PFSK-1 (cell line): ENCODE data around the gene DNAJB11.

Source experiments
- FOXP2 ChIP-seq: optimal IDR thresholded peaks from 2 replicates; pipeline ENCODE3; 2011; ENCODE audit warnings: borderline replicate concordance, control low read depth, inconsistent platforms; ENCODE audit not compliant: insufficient read depth; ENCODE audit errors: extremely low read length, extremely low read depth
- POLR2AphosphoS5 ChIP-seq: IDR thresholded peaks from 2 replicates; pipeline ENCODE4 v1.6.1; 2012; ENCODE audit warnings: low read depth, mild to moderate bottlenecking, control low read depth, low read length, moderate library complexity
- SIN3A ChIP-seq: IDR thresholded peaks from 2 replicates; pipeline ENCODE4 v1.6.1; 2012; ENCODE audit warnings: mild to moderate bottlenecking, low read length, moderate library complexity, borderline replicate concordance; ENCODE audit not compliant: insufficient read depth
- TAF1 ChIP-seq: IDR thresholded peaks from 2 replicates; pipeline ENCODE4 v1.6.1; 2012; ENCODE audit warnings: low read length, control low read depth, borderline replicate concordance; ENCODE audit not compliant: insufficient read depth
- TF ChIP-seq, protein P1 (sequence below), 2 experiments: IDR thresholded peaks; 2 replicates each; pipeline versions ENCODE4 v1.6.1 to v1.8.0; 2011 to 2012; ENCODE audit warnings: low read depth in 2 of 2, low read length in 2 of 2, control low read depth in 1 of 2, inconsistent platforms in 1 of 2, mild to moderate bottlenecking in 1 of 2, moderate library complexity in 1 of 2; ENCODE audit not compliant: insufficient read depth in 1 of 2

DNAJB11 gene

DNA sequence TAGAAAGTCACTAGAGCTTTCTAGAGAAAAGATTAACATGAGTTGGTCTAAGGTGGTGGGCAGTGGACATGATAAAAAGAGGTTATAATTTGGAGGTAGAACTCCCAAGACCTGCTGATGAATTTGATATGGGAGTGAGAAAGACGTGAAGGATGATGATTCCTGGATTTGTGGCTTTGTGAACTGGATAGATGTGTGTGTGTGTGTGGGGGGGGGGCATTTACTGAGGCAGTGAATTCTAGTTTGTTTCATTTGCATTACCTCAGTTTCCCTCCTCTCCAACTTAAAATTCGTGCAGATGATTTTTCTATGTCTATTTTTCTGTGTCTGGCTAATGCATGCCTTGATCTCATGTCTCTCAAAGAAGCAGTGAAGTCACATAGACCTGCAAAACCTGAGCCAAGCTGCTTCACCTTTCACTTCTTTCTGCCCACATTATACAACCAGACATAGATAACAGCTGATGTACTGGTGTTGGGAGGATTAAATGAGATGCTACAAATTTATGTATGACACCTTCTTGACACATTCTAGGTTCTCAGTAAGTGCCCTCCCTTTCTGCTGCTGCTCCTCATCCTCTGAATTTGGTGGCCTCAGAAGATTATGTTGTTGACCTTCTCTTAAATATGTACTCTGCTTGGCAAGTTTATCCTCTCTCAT, 52.3 kb downstream of the DNAJB11 start:
- TF ChIP-seq, protein P1, sequence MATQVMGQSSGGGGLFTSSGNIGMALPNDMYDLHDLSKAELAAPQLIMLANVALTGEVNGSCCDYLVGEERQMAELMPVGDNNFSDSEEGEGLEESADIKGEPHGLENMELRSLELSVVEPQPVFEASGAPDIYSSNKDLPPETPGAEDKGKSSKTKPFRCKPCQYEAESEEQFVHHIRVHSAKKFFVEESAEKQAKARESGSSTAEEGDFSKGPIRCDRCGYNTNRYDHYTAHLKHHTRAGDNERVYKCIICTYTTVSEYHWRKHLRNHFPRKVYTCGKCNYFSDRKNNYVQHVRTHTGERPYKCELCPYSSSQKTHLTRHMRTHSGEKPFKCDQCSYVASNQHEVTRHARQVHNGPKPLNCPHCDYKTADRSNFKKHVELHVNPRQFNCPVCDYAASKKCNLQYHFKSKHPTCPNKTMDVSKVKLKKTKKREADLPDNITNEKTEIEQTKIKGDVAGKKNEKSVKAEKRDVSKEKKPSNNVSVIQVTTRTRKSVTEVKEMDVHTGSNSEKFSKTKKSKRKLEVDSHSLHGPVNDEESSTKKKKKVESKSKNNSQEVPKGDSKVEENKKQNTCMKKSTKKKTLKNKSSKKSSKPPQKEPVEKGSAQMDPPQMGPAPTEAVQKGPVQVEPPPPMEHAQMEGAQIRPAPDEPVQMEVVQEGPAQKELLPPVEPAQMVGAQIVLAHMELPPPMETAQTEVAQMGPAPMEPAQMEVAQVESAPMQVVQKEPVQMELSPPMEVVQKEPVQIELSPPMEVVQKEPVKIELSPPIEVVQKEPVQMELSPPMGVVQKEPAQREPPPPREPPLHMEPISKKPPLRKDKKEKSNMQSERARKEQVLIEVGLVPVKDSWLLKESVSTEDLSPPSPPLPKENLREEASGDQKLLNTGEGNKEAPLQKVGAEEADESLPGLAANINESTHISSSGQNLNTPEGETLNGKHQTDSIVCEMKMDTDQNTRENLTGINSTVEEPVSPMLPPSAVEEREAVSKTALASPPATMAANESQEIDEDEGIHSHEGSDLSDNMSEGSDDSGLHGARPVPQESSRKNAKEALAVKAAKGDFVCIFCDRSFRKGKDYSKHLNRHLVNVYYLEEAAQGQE (IDR thresholded peaks at IDR 0.05; ENCODE audit: insufficient read depth in 1 of 2, low read depth in 2 of 2, low read length in 2 of 2), result no peak
- no peak for TF ChIP-seq SIN3A
- no peak for TF ChIP-seq FOXP2
- no peak for TF ChIP-seq TAF1
- no peak for TF ChIP-seq POLR2AphosphoS5

DNA sequence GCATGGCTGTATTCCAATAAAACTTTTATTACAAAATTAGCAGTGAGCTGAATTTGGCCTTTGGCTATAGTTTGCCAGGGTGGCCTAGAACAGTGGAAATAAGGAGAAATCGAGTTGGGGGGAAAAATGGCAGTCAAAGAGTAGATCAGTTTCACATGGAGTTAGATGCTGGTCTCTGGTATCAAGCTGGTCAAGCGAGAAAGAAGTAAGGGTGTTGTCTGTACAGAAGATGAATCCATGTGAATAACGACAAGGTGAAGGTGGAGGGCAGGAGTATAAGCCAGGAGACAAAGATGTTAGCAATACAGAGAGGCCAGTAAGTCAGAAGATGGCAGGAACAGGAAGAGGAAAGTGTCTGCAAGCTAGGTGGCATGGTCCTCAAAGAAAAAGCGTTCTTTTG, 54.1 kb downstream of the DNAJB11 start:
- TF ChIP-seq POLR2AphosphoS5 (no peak), SIN3A (no peak), FOXP2 (no peak), TAF1 (no peak)
- TF ChIP-seq, protein P1 (IDR thresholded peaks at IDR 0.05; ENCODE audit: insufficient read depth in 1 of 2, low read depth in 2 of 2, low read length in 2 of 2), result no peak

DNA sequence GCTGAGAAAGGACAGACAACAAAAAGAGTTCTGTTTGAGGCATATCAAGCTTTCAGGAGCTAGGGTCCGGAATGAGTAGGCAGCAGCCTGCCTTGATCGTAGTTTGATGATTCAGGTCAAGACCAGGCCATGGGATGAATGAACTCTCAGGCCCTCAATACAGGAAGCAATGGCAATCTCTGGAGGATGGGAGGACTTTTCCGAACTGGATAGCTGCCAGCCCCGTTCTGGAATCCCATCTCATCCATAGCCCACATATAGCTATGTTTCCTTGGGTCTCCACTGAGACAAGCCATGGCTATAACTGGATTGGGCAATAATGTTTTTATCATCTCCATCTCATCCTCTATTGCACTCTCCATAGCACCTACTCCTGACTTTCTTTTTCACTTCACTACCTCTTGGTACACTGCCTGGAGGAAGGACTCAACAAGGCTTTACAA, 55.1 kb downstream of the DNAJB11 start:
- TF ChIP-seq, protein P1 (IDR thresholded peaks at IDR 0.05; ENCODE audit: insufficient read depth in 1 of 2, low read depth in 2 of 2, low read length in 2 of 2), result no peak
- TF ChIP-seq POLR2AphosphoS5 (no peak), TAF1 (no peak), SIN3A (no peak), FOXP2 (no peak)

DNA sequence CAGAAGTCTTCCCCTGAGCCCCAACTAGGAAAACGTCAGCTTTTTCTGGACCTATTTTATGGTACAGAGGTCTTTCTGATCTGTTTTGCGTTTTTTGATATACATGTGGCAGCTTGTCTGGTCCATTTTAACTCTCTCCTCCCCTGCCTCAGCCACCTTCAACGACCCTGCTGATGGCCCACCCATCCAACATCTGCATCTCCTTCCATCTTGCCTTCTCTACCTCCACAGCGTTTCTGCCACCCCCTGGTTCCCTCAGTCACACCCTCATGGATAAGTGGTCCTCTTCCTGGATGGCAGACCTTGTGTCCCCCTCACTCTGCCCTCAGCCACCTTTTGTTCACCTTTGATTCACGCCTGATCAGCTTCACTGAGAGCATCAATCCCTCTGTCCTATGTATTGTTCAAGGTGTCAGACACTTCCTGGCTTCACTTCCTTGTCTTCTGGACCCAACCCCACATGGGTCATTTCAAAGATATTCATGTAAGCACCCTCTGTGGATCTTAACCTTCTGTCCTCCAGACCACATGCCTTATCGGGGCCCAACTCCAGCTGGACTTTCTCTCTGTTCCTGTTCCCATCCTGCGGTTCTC, 55.8 kb downstream of the DNAJB11 start:
- TF ChIP-seq, protein P1 (IDR thresholded peaks at IDR 0.05; ENCODE audit: insufficient read depth in 1 of 2, low read depth in 2 of 2, low read length in 2 of 2), result no peak
- TF ChIP-seq SIN3A (no peak), POLR2AphosphoS5 (no peak), TAF1 (no peak), FOXP2 (no peak)
